Omental fat pad (tissue), 4 donors: ENCODE results near the gene PHF2. TPM values are rescaled to one million over a fixed set of nuclear protein-coding genes. Genes with fewer than 3 reads are reported as not detected.

Experiments used
- ATAC-seq: fragments of 150-250 bp; one replicate; pipeline ENCODE4 v1.9.1; 2016; ENCODE audit warnings: mild to moderate bottlenecking, moderate library complexity; ENCODE audit not compliant: low FRiP score
- DNase-seq: peaks from one replicate; pipeline ENCODE4 v3.0.0-alpha.2; 2019; ENCODE audit warnings: low spot score
- total RNA-seq, 4 donors: library from RNA; depleted of rRNA; stranded (reverse); fragments of >200 nt; gene quantifications; one replicate each; pipeline ENCODE4 v1.1.0, GENCODE V29; 2016
- TF ChIP-seq, protein P1 (sequence below), 3 donors: fragments of 450-650 bp; IDR thresholded peaks; one replicate each; pipeline ENCODE4 v1.5.1; 2016 to 2017; ENCODE audit warnings: antibody characterized with exemption in 3 of 3, mild to moderate bottlenecking in 3 of 3, moderate library complexity in 2 of 3

PHF2 gene
- total RNA-seq, 4 donors from 2014 or later: 15.8 to 24.5 (median 20.4) TPM

DNA sequence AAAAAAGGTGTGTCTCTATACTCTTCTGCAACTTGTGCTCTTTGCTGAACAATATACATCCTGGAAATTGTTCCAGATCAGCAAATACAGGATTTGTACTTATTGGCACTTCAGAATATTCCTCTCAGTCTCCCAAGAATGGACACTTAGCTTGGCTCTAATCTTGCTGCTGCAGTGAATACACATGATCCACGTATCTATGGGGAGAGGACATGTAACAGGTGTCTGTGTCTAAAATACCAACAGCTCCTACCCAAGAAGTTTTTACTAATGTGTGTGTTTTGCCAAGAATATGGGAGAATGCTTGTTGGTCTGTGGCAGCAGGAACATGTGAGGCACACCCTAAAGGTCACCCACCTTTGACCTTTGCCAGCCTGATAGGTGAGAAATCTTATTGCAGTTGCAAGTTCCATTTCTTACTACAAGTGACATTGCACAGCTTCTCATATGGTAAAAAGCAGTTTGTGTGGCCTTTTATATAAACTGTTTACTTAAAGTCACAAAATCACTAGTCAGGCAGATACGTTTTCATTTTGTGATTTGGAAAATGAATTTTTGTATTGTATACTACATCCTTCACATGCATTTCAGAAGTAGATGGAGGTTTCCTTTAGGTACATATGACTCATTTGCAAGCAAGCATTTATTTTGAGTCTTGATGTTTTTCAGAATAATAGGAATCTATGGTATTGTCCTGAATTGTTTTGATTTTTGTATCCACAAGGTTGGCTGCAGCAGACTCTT is 35.8 kb downstream of the PHF2 start:
- TF ChIP-seq, protein P1, sequence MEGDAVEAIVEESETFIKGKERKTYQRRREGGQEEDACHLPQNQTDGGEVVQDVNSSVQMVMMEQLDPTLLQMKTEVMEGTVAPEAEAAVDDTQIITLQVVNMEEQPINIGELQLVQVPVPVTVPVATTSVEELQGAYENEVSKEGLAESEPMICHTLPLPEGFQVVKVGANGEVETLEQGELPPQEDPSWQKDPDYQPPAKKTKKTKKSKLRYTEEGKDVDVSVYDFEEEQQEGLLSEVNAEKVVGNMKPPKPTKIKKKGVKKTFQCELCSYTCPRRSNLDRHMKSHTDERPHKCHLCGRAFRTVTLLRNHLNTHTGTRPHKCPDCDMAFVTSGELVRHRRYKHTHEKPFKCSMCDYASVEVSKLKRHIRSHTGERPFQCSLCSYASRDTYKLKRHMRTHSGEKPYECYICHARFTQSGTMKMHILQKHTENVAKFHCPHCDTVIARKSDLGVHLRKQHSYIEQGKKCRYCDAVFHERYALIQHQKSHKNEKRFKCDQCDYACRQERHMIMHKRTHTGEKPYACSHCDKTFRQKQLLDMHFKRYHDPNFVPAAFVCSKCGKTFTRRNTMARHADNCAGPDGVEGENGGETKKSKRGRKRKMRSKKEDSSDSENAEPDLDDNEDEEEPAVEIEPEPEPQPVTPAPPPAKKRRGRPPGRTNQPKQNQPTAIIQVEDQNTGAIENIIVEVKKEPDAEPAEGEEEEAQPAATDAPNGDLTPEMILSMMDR (IDR thresholded peaks at IDR 0.05): no peak
- ATAC-seq (no peak), DNase-seq (no peak)

DNA sequence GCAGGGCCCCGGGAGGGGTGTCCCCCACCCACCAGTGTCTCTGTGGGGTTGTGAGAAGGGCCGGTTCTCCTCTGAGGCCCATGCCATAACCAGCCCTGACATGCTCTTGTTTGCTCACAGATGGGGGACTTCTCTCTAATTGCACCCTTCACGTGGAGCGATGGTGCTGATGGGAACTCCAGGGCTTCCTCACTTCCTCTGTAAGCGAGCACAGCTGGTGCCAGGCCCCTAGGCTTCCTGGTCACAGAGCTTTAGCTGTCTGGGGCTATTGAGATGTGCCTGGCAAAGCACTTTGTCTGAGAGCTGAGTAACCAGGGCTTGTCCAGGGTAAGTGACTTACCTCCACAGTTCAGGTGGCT is 36.4 kb downstream of the PHF2 start:
- TF ChIP-seq, protein P1 (IDR thresholded peaks at IDR 0.05): no peak
- no peak for ATAC-seq
- DNase-seq: no peak

GRCh38 chr9:93613174-93613573 is 36.8 kb downstream of the PHF2 start:
- no peak for ATAC-seq
- no peak for DNase-seq

DNA sequence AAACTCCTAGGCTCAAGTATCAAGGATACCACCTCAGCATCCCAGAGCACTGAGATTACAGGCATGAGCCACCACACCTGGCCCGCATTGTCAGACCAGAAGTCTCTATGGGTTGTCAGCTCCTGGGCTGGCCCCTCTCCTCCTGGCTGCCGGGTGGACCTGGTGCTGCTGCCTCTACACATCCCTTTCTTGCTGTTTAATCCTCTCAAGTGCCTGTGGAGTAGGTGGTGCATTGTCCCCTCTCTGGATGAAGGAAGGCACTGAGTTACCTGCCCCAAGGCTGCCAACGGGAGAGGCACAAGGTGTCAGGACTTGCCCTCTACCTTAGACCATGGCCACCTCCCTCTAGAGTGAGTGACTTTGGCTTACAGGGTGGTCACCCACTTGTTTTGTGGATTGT is 37.4 kb downstream of the PHF2 start:
- no peak for ATAC-seq
- no peak for DNase-seq
- TF ChIP-seq, protein P1 (IDR thresholded peaks at IDR 0.05): no peak

More at GRCh38 chr9:93613174-93613573, 36.8 kb downstream of the PHF2 start:
- TF ChIP-seq, protein P1 (IDR thresholded peaks at IDR 0.05): no peak

DNA sequence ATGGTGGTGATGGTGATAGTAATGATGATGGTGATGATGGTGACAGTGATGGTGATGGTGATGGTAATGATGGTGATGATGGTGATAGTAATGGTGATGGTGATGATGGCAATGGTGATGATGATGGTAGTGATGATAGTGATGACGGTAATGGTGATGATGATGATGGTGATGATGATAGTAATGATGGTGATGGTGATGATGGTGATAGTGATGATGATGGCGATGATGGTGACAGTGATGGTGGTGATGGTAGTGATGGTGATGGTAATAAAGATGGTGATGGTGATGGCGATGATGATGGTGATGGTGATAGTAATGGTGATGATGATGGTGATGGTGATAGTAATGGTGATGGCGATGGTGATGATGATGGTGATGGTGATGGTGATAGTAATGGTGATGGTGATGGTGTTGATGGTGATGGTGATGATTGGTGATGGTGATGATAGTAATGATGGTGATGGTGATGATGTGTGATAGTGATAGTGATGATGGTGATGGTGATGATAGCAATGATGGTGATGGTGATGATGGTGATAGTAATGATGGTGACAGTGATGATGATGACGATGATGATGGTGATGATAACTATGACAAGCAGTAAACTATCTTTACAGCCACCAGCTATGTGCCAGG is 38.6 kb downstream of the PHF2 start:
- TF ChIP-seq, protein P1 (IDR thresholded peaks at IDR 0.05): no peak
- ATAC-seq: no peak
- no peak for DNase-seq

DNA sequence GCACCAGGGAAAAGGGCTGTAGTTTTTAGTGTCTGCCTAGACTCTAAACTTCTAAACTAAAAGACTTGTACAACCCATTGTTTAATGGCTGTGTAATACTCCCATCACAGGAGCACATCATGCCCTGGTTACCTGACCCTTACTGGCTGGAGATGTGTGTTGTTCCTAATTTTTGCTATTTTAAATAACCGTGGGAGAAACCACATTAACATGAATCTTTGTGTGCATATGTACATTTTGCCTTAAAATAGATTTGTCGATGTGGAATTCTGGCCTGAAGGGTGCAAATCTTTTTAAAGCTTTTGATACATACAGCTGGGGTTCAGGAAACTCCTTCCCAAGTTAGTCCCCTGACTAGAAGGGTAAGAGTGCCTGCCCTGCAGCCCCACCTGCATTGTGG is 39.7 kb downstream of the PHF2 start:
- DNase-seq: no peak
- no peak for ATAC-seq
- TF ChIP-seq, protein P1 (IDR thresholded peaks at IDR 0.05): no peak

DNA sequence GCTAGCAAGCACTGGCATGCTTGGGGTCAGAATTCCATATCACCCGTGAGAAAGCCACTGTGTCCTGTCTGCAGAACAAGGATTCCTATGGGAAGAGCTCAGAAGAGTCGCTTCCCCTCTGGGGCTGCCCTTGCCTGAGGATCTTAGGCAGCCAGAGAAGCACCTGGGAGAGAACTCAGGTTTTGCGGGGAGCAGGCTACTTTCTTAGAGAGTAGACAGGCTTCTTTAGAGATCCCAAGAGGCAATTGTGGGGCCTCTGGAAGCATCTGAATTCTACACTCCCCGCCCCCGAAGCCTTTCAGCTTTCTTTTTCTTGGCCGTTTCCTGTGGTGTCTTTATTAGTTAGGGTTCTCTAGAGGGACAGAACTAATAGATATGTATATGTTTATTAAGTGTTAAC is 40.9 kb downstream of the PHF2 start:
- TF ChIP-seq, protein P1 (IDR thresholded peaks at IDR 0.05): no peak
- no peak for ATAC-seq
- no peak for DNase-seq
